ENCODE data around the gene KRTAP21-3. TPM values are rescaled to one million over a fixed set of nuclear protein-coding genes. Genes with fewer than 3 reads are reported as not detected.
"Not testable (repeated sequence)": the region's sequence is repeated elsewhere in the genome, so short reads cannot be mapped to it uniquely, and the experiment has no call there.

Gene KRTAP21-3
- total RNA-seq, result not detected

GRCh38 chr21:30718239-30718909 lies at the start of gene KRTAP21-3:
TSS of gene KRTAP21-3 (minus strand) at chr21:30718777. CDS start at chr21:30718759, 18 bp downstream.
- DNase-seq, result no peak

GRCh38 chr21:30760776-30761175 lies 42.2 kb upstream of the KRTAP21-3 start:
- no peak for DNase-seq

- no peak for DNase-seq
Measured at GRCh38 chr21:30758306-30758705, 39.7 kb upstream of the KRTAP21-3 start.

- DNase-seq, result not testable (repeated sequence)
Measured at GRCh38 chr21:30755328-30755727, 36.8 kb upstream of the KRTAP21-3 start, which contains the start of gene KRTAP21-1. TSS of gene KRTAP21-1 (minus strand) at chr21:30755428. CDS start at chr21:30755378, 50 bp downstream.

- no peak for DNase-seq
Measured at GRCh38 chr21:30747159-30747558, 28.6 kb upstream of the KRTAP21-3 start, which contains the start of gene KRTAP21-2. TSS of gene KRTAP21-2 (minus strand) at chr21:30747259. CDS start at chr21:30747202, 57 bp downstream.

- DNase-seq, result no peak
Measured at GRCh38 chr21:30740462-30740861, 21.9 kb upstream of the KRTAP21-3 start.

- no peak for DNase-seq
Measured at GRCh38 chr21:30733026-30733425, 14.4 kb upstream of the KRTAP21-3 start.

GRCh38 chr21:30726726-30727125 lies 8.1 kb upstream of the KRTAP21-3 start:
- no peak for DNase-seq

- DNase-seq, result no peak
Measured at GRCh38 chr21:30719401-30719800, 824 bp upstream of the KRTAP21-3 start.

GRCh38 chr21:30717105-30717504 lies 1.5 kb downstream of the KRTAP21-3 start:
- DNase-seq, result no peak

GRCh38 chr21:30714946-30715345 lies 3.6 kb downstream of the KRTAP21-3 start:
- DNase-seq, result no peak

- no peak for DNase-seq
Measured at GRCh38 chr21:30714456-30714855, 4.1 kb downstream of the KRTAP21-3 start.

- DNase-seq, result no peak
Measured at GRCh38 chr21:30713766-30714165, 4.8 kb downstream of the KRTAP21-3 start.

- no peak for DNase-seq
Measured at GRCh38 chr21:30710499-30710898, 8.1 kb downstream of the KRTAP21-3 start.

GRCh38 chr21:30707409-30707808 lies 11.2 kb downstream of the KRTAP21-3 start:
- no peak for DNase-seq

GRCh38 chr21:30695956-30696355 lies 22.6 kb downstream of the KRTAP21-3 start:
- no peak for DNase-seq

- no peak for DNase-seq
Measured at GRCh38 chr21:30689822-30690221, 28.8 kb downstream of the KRTAP21-3 start.

- DNase-seq, result no peak
Measured at GRCh38 chr21:30684506-30684905, 34.1 kb downstream of the KRTAP21-3 start.

- DNase-seq, result no peak
Measured at GRCh38 chr21:30680586-30680985, 38.0 kb downstream of the KRTAP21-3 start.

GRCh38 chr21:30676737-30677136 lies 41.8 kb downstream of the KRTAP21-3 start:
- no peak for DNase-seq

- DNase-seq, result no peak
Measured at GRCh38 chr21:30674312-30674711, 44.3 kb downstream of the KRTAP21-3 start.

GRCh38 chr21:30672985-30673650 lies 45.5 kb downstream of the KRTAP21-3 start:
- no peak for DNase-seq

- DNase-seq, result no peak
Measured at GRCh38 chr21:30668776-30669175, 49.8 kb downstream of the KRTAP21-3 start.

All from occipital lobe (tissue), 2 donors.